SK-N-SH (cell line): ENCODE results near the gene SLC25A21.

Experiments
- CTCF ChIP-seq: fragments of 200-600 bp; sonication (generic); IDR thresholded peaks from 2 replicates; pipeline ENCODE4 v1.6.1; 2017; ENCODE audit warnings: antibody characterized with exemption, mild to moderate bottlenecking, moderate library complexity
- RAD21 ChIP-seq: IDR thresholded peaks from 2 replicates; pipeline ENCODE4 v1.6.1; 2012; ENCODE audit warnings: mild to moderate bottlenecking, low read length

- TF ChIP-seq CTCF: no peak
- TF ChIP-seq RAD21: no peak
These were observed 42.9 kb upstream of the SLC25A21 start for GRCh38 chr14:37215345-37215744.
